Immature natural killer cell (primary cell): ENCODE results near the gene HES3. TPM values are rescaled to one million over a fixed set of nuclear protein-coding genes. Genes with fewer than 3 reads are reported as not detected.
A peak's percentile ranks its signal among the peaks of the same experiment; 100 is the strongest.

ENCODE experiments used
- DNase-seq, 3 donors: peaks; one replicate each; pipeline ENCODE4 v3.0.0; 2022; ENCODE audit warnings: mixed read lengths in 1 of 3
- H3K27ac Mint-ChIP-seq, 6 donors: one replicate each; pipeline ENCODE4 v1.8.0; 2020; ENCODE audit warnings: mixed read lengths in 6 of 6, mild to moderate bottlenecking in 5 of 6, inconsistent platforms in 4 of 6, moderate library complexity in 3 of 6
- H3K27me3 Mint-ChIP-seq, 3 donors: one replicate each; pipeline ENCODE4 v1.8.0; 2020 to 2021; ENCODE audit warnings: low read depth in 3 of 3, mild to moderate bottlenecking in 3 of 3, mixed read lengths in 3 of 3, moderate library complexity in 3 of 3, inconsistent platforms in 1 of 3
- H3K36me3 Mint-ChIP-seq, 3 donors: one replicate each; pipeline ENCODE4 v1.8.0; 2020; ENCODE audit warnings: mixed read lengths in 3 of 3, inconsistent platforms in 2 of 3, mild to moderate bottlenecking in 2 of 3
- H3K4me1 Mint-ChIP-seq, 2 donors: one replicate each; pipeline ENCODE4 v1.8.0; 2020; ENCODE audit warnings: inconsistent platforms in 2 of 2, mild to moderate bottlenecking in 2 of 2, mixed read lengths in 2 of 2, moderate library complexity in 1 of 2
- H3K4me3 Mint-ChIP-seq, 5 donors: one replicate each; pipeline ENCODE4 v1.8.0; 2020; ENCODE audit warnings: mild to moderate bottlenecking in 5 of 5, mixed read lengths in 5 of 5, inconsistent platforms in 3 of 5, moderate library complexity in 3 of 5
- H3K9me3 Mint-ChIP-seq, 6 donors: one replicate each; pipeline ENCODE4 v1.8.0; 2020; ENCODE audit warnings: mild to moderate bottlenecking in 6 of 6, mixed read lengths in 6 of 6, inconsistent platforms in 4 of 6, moderate library complexity in 3 of 6
- polyA plus RNA-seq, 3 donors: library from polyadenylated mRNA; unstranded; fragments of 300-500 nt; fragmentation: Illumina TruSeq; gene quantifications; one replicate each; pipeline ENCODE4 v1.2.3, GENCODE V29; 2021

The HES3 gene
- polyA plus RNA-seq, 3 donors from 2014 or later = not detected

DNA sequence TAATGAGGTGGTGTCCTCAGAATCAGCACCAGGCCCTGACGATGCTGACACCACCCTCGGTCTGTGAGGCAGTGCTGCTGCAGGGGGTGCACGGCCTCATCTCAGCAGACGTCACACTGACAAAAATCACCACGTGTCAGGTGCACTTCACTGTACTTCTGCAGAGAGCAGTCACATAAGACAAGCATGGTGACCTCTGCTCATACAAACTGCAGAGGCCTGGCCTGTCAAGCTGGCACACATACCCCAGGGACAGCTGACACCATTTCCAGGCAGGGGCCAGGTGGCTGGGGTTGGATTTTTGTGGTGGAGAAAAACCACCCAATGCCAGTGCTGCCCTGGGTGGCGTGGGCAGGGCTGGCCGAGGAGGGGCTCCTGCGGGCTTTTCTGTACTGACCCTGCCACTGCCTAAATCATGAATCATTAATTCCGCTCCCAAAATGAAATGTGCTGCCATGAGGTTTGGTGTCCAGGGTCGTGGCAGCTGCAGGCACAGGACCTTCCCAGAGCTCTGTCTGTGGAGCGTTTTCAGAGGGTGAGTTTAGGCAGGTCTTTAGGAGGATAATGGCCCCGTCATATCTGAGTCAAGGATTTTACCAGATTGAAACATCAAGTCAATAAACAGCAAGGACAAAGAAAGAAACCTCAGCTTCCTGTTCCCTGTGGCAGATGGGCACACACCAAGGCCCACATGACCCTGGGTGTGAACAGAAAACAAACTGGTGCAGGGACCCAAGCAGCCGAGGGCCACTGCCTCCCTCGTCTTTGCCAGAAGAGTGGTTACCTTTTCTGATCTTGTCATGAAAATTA is 50.3 kb downstream of the HES3 start:
- no peaks in the 10 kb centered on the region for H3K9me3 Mint-ChIP-seq
- peak; percentile 69 to 86 (median 80) for DNase-seq
- H3K36me3 Mint-ChIP-seq = peaks cover 0 to 3% (median 2%) of the 10 kb centered on the region in 3 donors
- peaks cover 59 to 60% of the 10 kb centered on the region in 2 donors for H3K4me1 Mint-ChIP-seq
- peak overlapping the region; percentile 74 to 82 (median 79) for H3K4me3 Mint-ChIP-seq
- peaks cover 2 to 11% (median 11%) of the 10 kb centered on the region in 3 donors for H3K27me3 Mint-ChIP-seq
- H3K27ac Mint-ChIP-seq = peak overlapping the region; percentile 93 to 98 (median 96)

GRCh38 chr1:6294890-6295556 is 51.0 kb downstream of the HES3 start:
- peaks cover 0 to 4% (median 3%) of the 10 kb centered on the region in 3 donors for H3K36me3 Mint-ChIP-seq
- peak overlapping the region; percentile 74 to 82 (median 79) for H3K4me3 Mint-ChIP-seq
- peaks cover 52 to 53% of the 10 kb centered on the region in 2 donors for H3K4me1 Mint-ChIP-seq
- peak overlapping the region; percentile 93 to 98 (median 96) for H3K27ac Mint-ChIP-seq
- H3K9me3 Mint-ChIP-seq = no peaks in the 10 kb centered on the region
- peaks cover 2 to 11% (median 11%) of the 10 kb centered on the region in 3 donors for H3K27me3 Mint-ChIP-seq
- peak in 2 of 3 donors; percentile 85 to 87 for DNase-seq

Other genes starting within 250 kb of the HES3 start
- gene KCNAB2, start 198.3 kb upstream of the HES3 start, polyA plus RNA-seq = 10 to 100 TPM; 26.1 to 73.8 (median 42.7) TPM
- under 1 TPM in 1 of 3 donors, not detected in 2; 0.12 TPM for gene CHD5, start 63.9 kb upstream of the HES3 start, polyA plus RNA-seq
- gene RPL22, start 44.6 kb upstream of the HES3 start, polyA plus RNA-seq = 100 to 1,000 TPM in 2 of 3 donors, 10 to 100 TPM in 1; 62.3 to 129 (median 124) TPM
- gene RNF207, start 38.1 kb upstream of the HES3 start, polyA plus RNA-seq = 1 to 10 TPM in 1 of 3 donors, under 1 TPM in 1, not detected in 1; 0.19 to 3.0 TPM
- 10 to 100 TPM; 17.3 to 30.7 (median 20.4) TPM for gene ICMT, start 8.2 kb upstream of the HES3 start, polyA plus RNA-seq
- 1 to 10 TPM in 1 of 3 donors, under 1 TPM in 2; 0.58 to 1.5 (median 0.68) TPM for gene GPR153, start 16.9 kb downstream of the HES3 start, polyA plus RNA-seq
- 10 to 100 TPM; 26.7 to 31.2 (median 28.9) TPM for gene ACOT7, start 149.6 kb downstream of the HES3 start, polyA plus RNA-seq
- not detected for gene HES2, start 175.7 kb downstream of the HES3 start, polyA plus RNA-seq
- gene ESPN, start 180.6 kb downstream of the HES3 start, polyA plus RNA-seq = not detected
- gene TNFRSF25, start 222.0 kb downstream of the HES3 start, polyA plus RNA-seq = 10 to 100 TPM in 1 of 3 donors, 1 to 10 TPM in 2; 3.1 to 15.3 (median 9.8) TPM
- gene PLEKHG5, start 247.5 kb downstream of the HES3 start, polyA plus RNA-seq = under 1 TPM in 1 of 3 donors, not detected in 2; 0.08 TPM